BE2C (cell line): Measurements from ENCODE around the gene FMO1.

Experiments
- DNase-seq: peaks from one replicate; pipeline ENCODE4 v3.0.0-alpha.2; 2020
- H3K27me3 ChIP-seq: fragments of 250-450 bp; sonication (Bioruptor Pico); 2 replicates; pipeline ENCODE4 v1.5.1; 2020; ENCODE audit warnings: mild to moderate bottlenecking
- H3K36me3 ChIP-seq: fragments of 250-450 bp; sonication (Bioruptor Pico); 2 replicates; pipeline ENCODE4 v1.5.1; 2020; ENCODE audit warnings: mild to moderate bottlenecking
- H3K4me1 ChIP-seq: fragments of 250-450 bp; sonication (Bioruptor Pico); 2 replicates; pipeline ENCODE4 v1.5.1; 2020
- H3K4me3 ChIP-seq: 2 replicates; pipeline ENCODE4 v1.5.1; 2011; ENCODE audit warnings: low read depth, low read length
- H3K9me3 ChIP-seq: fragments of 250-450 bp; sonication (Bioruptor Pico); 2 replicates; pipeline ENCODE4 v1.5.1; 2020
- TF ChIP-seq, protein P1 (sequence below): IDR thresholded peaks from 2 replicates; pipeline ENCODE4 v1.5.1; 2012; ENCODE audit warnings: mild to moderate bottlenecking, low read depth, low read length

Gene FMO1

DNA sequence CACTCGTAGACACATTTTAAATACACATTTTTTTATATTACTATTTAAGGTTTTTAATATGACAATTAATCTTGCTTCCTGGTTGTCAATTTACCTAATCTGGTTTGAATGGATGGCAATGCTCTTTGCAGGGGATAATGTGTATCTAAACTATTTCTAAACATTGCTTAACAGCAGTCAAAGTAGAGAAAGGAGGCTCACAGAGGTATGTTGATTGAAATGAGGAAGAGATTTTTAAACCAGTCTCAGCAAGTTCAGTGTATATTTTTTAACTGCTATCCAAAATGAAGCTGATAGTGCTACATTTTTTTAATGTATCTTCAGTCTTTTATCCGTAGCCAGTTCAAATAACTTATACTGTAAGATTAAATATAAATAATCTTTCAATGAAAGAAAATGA lies 17.4 kb downstream of the FMO1 start:
- TF ChIP-seq, protein P1, sequence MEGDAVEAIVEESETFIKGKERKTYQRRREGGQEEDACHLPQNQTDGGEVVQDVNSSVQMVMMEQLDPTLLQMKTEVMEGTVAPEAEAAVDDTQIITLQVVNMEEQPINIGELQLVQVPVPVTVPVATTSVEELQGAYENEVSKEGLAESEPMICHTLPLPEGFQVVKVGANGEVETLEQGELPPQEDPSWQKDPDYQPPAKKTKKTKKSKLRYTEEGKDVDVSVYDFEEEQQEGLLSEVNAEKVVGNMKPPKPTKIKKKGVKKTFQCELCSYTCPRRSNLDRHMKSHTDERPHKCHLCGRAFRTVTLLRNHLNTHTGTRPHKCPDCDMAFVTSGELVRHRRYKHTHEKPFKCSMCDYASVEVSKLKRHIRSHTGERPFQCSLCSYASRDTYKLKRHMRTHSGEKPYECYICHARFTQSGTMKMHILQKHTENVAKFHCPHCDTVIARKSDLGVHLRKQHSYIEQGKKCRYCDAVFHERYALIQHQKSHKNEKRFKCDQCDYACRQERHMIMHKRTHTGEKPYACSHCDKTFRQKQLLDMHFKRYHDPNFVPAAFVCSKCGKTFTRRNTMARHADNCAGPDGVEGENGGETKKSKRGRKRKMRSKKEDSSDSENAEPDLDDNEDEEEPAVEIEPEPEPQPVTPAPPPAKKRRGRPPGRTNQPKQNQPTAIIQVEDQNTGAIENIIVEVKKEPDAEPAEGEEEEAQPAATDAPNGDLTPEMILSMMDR, result no peak
- no peak overlapping the region for H3K4me3 ChIP-seq
- H3K4me1 ChIP-seq, result no peaks in the 10 kb centered on the region
- H3K27me3 ChIP-seq, result no peaks in the 10 kb centered on the region
- no peaks in the 10 kb centered on the region for H3K9me3 ChIP-seq
- no peak for DNase-seq
- no peaks in the 10 kb centered on the region for H3K36me3 ChIP-seq

DNA sequence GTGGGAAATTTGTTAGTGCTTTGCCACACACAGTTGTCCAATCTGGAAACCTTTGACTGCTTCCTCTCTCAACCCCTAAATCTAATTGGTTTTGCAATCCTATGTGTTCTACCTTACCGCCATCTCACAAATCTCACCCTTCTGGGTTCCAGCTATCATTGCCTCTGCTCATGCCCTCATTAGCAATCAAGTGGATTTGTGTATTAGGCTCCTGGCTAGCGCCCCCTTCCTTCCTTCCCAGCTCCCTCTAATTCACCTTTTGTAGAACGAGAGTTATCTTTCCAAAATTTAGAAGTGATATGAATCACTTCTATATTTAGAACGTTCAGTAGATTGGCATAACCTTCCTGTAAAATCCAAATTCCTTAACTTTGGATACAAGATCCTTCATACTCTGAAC lies 18.6 kb downstream of the FMO1 start:
- no peaks in the 10 kb centered on the region for H3K27me3 ChIP-seq
- TF ChIP-seq, protein P1, result no peak
- DNase-seq, result no peak
- H3K9me3 ChIP-seq, result no peaks in the 10 kb centered on the region
- no peaks in the 10 kb centered on the region for H3K4me1 ChIP-seq
- H3K4me3 ChIP-seq, result no peak overlapping the region
- no peaks in the 10 kb centered on the region for H3K36me3 ChIP-seq

DNA sequence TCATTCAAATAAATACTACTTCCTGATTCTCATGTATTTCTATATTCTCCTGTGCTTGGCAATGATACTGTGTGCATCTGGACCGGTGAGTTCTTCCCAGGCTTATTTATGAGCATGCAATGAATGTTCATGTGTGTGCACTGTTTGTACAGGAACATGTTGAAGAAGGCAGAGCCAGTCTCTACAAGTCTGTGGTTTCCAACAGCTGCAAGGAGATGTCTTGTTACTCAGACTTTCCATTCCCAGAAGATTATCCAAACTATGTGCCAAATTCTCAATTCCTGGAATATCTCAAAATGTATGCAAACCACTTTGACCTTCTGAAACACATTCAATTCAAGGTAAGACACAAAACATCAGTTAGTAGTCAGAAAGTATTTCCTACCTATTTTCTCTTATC lies 19.1 kb downstream of the FMO1 start:
- Histone ChIP-seq H3K36me3 (no peaks in the 10 kb centered on the region), H3K4me3 (no peak overlapping the region), H3K4me1 (no peaks in the 10 kb centered on the region), H3K9me3 (no peaks in the 10 kb centered on the region), H3K27me3 (no peaks in the 10 kb centered on the region)
- no peak for DNase-seq
- TF ChIP-seq, protein P1, result no peak

DNA sequence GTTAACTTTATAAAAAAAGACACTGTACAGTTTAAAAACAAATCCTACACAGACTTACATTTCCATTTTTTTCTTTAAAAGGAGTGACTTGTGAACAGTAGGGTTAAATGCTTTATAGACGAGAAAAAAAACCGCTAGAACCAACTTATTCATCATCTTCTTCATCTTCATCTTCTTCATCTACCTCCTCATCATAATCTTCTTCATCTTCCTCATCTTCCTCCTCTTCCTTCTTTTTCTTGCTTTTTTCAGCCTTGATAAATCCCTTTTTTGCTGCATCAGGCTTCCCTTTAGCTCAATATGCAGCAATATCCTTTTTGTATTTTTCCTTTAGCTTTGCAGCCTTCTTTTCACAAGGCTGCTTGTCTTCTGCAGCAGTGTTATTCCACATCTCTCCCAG lies 22.5 kb downstream of the FMO1 start:
- no peaks in the 10 kb centered on the region for H3K9me3 ChIP-seq
- no peaks in the 10 kb centered on the region for H3K4me1 ChIP-seq
- TF ChIP-seq, protein P1, result no peak
- no peak overlapping the region for H3K4me3 ChIP-seq
- H3K27me3 ChIP-seq, result no peaks in the 10 kb centered on the region
- H3K36me3 ChIP-seq, result no peaks in the 10 kb centered on the region
- no peak for DNase-seq

DNA sequence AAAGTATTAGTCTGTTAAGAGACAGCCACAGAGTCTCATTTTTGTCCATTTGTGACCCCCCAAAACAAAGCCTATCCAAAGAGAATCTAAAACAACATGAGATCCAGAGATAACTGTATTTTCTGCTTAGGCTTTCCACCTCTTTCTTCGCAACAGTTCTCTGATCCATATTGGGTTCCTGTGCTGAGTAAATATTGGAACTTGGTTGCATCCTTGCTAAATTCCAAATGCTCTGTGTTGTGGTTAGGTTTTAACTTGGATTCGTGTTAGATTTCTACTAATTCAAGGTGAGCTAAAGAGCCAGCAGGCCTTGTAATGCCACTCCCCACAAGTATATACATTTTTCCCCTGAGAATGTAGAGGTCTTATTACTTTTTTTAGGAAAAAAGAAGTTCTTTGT lies 29.2 kb downstream of the FMO1 start:
- DNase-seq, result no peak
- no peaks in the 10 kb centered on the region for H3K4me1 ChIP-seq
- TF ChIP-seq, protein P1, result no peak
- H3K36me3 ChIP-seq, result no peaks in the 10 kb centered on the region
- H3K9me3 ChIP-seq, result no peaks in the 10 kb centered on the region
- H3K27me3 ChIP-seq, result no peaks in the 10 kb centered on the region
- H3K4me3 ChIP-seq, result no peak overlapping the region

DNA sequence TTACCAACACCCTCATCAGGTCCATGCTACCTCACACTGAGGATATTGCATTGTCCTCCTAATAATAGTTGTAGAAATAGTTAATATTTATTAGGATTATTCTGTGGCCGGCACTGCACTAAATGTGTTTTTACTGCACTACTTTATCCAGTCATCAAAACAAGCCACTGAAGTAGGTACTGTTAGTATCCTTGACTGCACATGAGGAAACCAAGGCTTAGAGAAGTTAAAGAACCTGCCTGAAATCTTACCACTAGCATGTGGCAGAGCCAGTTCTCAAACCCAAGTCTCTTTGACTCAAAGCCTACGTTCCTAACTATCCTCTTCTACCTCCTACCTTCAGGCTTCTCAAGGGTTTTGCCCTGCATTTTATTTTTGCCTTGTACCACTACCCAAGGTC lies 30.9 kb downstream of the FMO1 start:
- no peak for DNase-seq
- TF ChIP-seq, protein P1, result no peak
- Histone ChIP-seq H3K27me3 (no peaks in the 10 kb centered on the region), H3K4me3 (no peak overlapping the region), H3K36me3 (no peaks in the 10 kb centered on the region), H3K9me3 (no peaks in the 10 kb centered on the region), H3K4me1 (no peaks in the 10 kb centered on the region)
